Right atrium auricular region (tissue), 2 donors: Measurements from ENCODE around the gene PRADC1. TPM values are rescaled to one million over a fixed set of nuclear protein-coding genes. Genes with fewer than 3 reads are reported as not detected.

ENCODE experiments used
- DNase-seq: peaks from one replicate; pipeline ENCODE4 v3.0.0-alpha.2; 2019; ENCODE audit warnings: low spot score
- H3K27ac ChIP-seq, 2 donors: fragments of 200-600 bp; sonication (generic); 1 replicate in 1 of 2; 2 replicates in 1 of 2; pipeline ENCODE4 v1.5.1; 2016 to 2019
- H3K27me3 ChIP-seq, 2 donors: fragments of 200-600 bp; sonication (generic); one replicate each; pipeline versions ENCODE4 v1.5.1 to v1.6.0; 2017 to 2019
- H3K36me3 ChIP-seq: fragments of 200-600 bp; sonication (generic); one replicate; pipeline ENCODE4 v1.5.1; 2016
- H3K4me1 ChIP-seq, 2 donors: fragments of 200-600 bp; sonication (generic); one replicate each; pipeline versions ENCODE4 v1.5.1 to v1.6.0; 2017 to 2019
- H3K4me3 ChIP-seq, 2 donors: fragments of 200-600 bp; sonication (generic); 1 replicate in 1 of 2; 2 replicates in 1 of 2; pipeline ENCODE4 v1.5.1; 2017 to 2019; ENCODE audit warnings: mild to moderate bottlenecking in 1 of 2, moderate library complexity in 1 of 2
- H3K9me3 ChIP-seq, 2 donors: fragments of 200-600 bp; sonication (generic); one replicate each; pipeline ENCODE4 v1.5.1; 2019
- CTCF ChIP-seq, 2 donors: fragments of 200-600 bp; sonication (generic); IDR thresholded peaks; one replicate each; pipeline ENCODE4 v1.5.1; 2019; ENCODE audit warnings: antibody characterized with exemption in 2 of 2
- total RNA-seq, 2 donors: library from RNA; depleted of rRNA; stranded (reverse); fragments of >200 nt; gene quantifications; one replicate each; pipeline ENCODE4 v1.1.0, GENCODE V29; 2016

The PRADC1 gene
- total RNA-seq, 2 donors from 2014 or later, result 49.5 to 124 TPM

GRCh38 chr2:73246850-73247249 lies 13.8 kb upstream of the PRADC1 start:
- no peak for TF ChIP-seq CTCF (IDR thresholded peaks at IDR 0.05)
- Histone ChIP-seq H3K9me3 (no peaks in the 10 kb centered on the region), H3K36me3 (peaks cover 98% of the 10 kb centered on the region), H3K27me3 (no peaks in the 10 kb centered on the region), H3K4me1 (no peaks in the 10 kb centered on the region), H3K27ac (no peak overlapping the region), H3K4me3 (no peak overlapping the region)
- DNase-seq, result no peak

- Histone ChIP-seq H3K27ac (no peak overlapping the region), H3K9me3 (no peaks in the 10 kb centered on the region), H3K36me3 (peaks cover 97% of the 10 kb centered on the region), H3K27me3 (no peaks in the 10 kb centered on the region), H3K4me1 (peaks cover 0 to 3% of the 10 kb centered on the region in 2 donors), H3K4me3 (no peak overlapping the region)
- no peak for TF ChIP-seq CTCF (IDR thresholded peaks at IDR 0.05)
- no peak for DNase-seq
These were observed 11.5 kb upstream of the PRADC1 start for GRCh38 chr2:73244580-73244979.

GRCh38 chr2:73243884-73244570 lies 11.0 kb upstream of the PRADC1 start:
- DNase-seq, result no peak
- Histone ChIP-seq H3K9me3 (no peaks in the 10 kb centered on the region), H3K4me3 (no peak overlapping the region), H3K4me1 (peaks cover 0 to 9% of the 10 kb centered on the region in 2 donors), H3K27ac (no peak overlapping the region), H3K27me3 (no peaks in the 10 kb centered on the region), H3K36me3 (peaks cover 95% of the 10 kb centered on the region)
- no peak for TF ChIP-seq CTCF (IDR thresholded peaks at IDR 0.05)

DNA sequence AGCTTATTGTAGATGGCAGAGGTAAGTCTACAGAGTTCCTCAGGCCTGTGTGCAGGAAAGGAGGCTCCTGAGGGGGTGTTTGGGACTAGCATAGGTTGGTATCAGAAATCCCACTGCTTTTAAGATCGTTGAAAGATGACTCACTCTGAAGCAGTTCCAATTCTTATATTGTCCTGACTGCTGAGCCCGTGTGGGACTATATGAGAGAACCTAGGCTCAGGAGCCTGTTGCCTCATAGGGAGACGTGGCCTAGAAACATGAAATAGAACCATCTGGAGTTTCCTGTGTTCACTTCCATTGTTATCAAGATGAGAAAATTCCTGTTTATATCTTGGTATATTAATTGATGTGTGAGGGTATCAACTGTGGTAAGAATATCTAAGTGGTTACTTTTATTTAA lies 6.7 kb upstream of the PRADC1 start:
- Histone ChIP-seq H3K4me3 (no peak overlapping the region), H3K9me3 (no peaks in the 10 kb centered on the region)

GRCh38 chr2:73238976-73239375 lies 5.9 kb upstream of the PRADC1 start:
- H3K9me3 ChIP-seq, result no peaks in the 10 kb centered on the region
- peaks cover 0 to 43% of the 10 kb centered on the region in 2 donors for H3K4me1 ChIP-seq
- H3K4me3 ChIP-seq, result no peak overlapping the region
- no peak for TF ChIP-seq CTCF (IDR thresholded peaks at IDR 0.05)
- H3K36me3 ChIP-seq, result peaks cover 45% of the 10 kb centered on the region
- H3K27ac ChIP-seq, result no peak overlapping the region
- no peaks in the 10 kb centered on the region for H3K27me3 ChIP-seq
- no peak for DNase-seq

More for the DNA sequence above, 6.7 kb upstream of the PRADC1 start:
- TF ChIP-seq CTCF (IDR thresholded peaks at IDR 0.05), result no peak
- DNase-seq, result no peak
- Histone ChIP-seq H3K27ac (no peak overlapping the region), H3K4me1 (peaks cover 0 to 41% of the 10 kb centered on the region in 2 donors), H3K36me3 (peaks cover 53% of the 10 kb centered on the region), H3K27me3 (no peaks in the 10 kb centered on the region)

- no peak overlapping the region for H3K27ac ChIP-seq
- H3K4me1 ChIP-seq, result peaks cover 0 to 43% of the 10 kb centered on the region in 2 donors
- DNase-seq, result no peak
- H3K9me3 ChIP-seq, result no peaks in the 10 kb centered on the region
- H3K4me3 ChIP-seq, result no peak overlapping the region
- TF ChIP-seq CTCF (IDR thresholded peaks at IDR 0.05), result no peak
- H3K36me3 ChIP-seq, result peaks cover 36% of the 10 kb centered on the region
- H3K27me3 ChIP-seq, result no peaks in the 10 kb centered on the region
These were observed 5.1 kb upstream of the PRADC1 start for GRCh38 chr2:73238149-73238548.
